Transverse colon (tissue), 4 donors: Measurements from ENCODE around the gene GRB14. TPM values are rescaled to one million over a fixed set of nuclear protein-coding genes. Genes with fewer than 3 reads are reported as not detected.

Experiments used
- DNase-seq: peaks from one replicate; pipeline ENCODE4 v3.0.0-alpha.2; 2019
- H3K27ac ChIP-seq, 4 donors: fragments of 200-600 bp; sonication (generic); 2 replicates each; pipeline ENCODE4 v1.5.1; 2016 to 2018; ENCODE audit warnings: inconsistent platforms in 4 of 4
- H3K27me3 ChIP-seq: fragments of 200-600 bp; sonication (generic); 2 replicates; pipeline ENCODE4 v1.5.1; 2017; ENCODE audit warnings: inconsistent platforms
- H3K36me3 ChIP-seq, 4 donors: fragments of 200-600 bp; sonication (generic); 2 replicates each; pipeline ENCODE4 v1.5.1; 2017 to 2019; ENCODE audit warnings: inconsistent platforms in 4 of 4
- H3K4me1 ChIP-seq, 4 donors: fragments of 200-600 bp; sonication (generic); 2 replicates each; pipeline ENCODE4 v1.5.1; 2017 to 2020; ENCODE audit warnings: inconsistent platforms in 4 of 4
- H3K4me3 ChIP-seq, 4 donors: fragments of 200-600 bp; sonication (generic); 1 replicate in 1 of 4; 2 replicates in 3 of 4; pipeline versions ENCODE4 v1.5.1 to v1.6.1; 2017 to 2019; ENCODE audit warnings: inconsistent platforms in 4 of 4
- H3K9me3 ChIP-seq, 2 donors: fragments of 200-600 bp; sonication (generic); 2 replicates each; pipeline ENCODE4 v1.5.1; 2017 to 2019; ENCODE audit warnings: inconsistent platforms in 2 of 2
- EP300 ChIP-seq: sonication (generic); formaldehyde crosslinking; IDR thresholded peaks from one replicate; pipeline ENCODE4 v1.6.1; 2017; ENCODE audit warnings: antibody characterized with exemption, low read depth
- POLR2A ChIP-seq: fragments of 450-650 bp; IDR thresholded peaks from one replicate; pipeline ENCODE4 v1.6.1; 2016; ENCODE audit warnings: antibody characterized with exemption, mild to moderate bottlenecking, moderate library complexity
- POLR2AphosphoS5 ChIP-seq, 3 donors: sonication (generic); formaldehyde crosslinking; IDR thresholded peaks; one replicate each; pipeline ENCODE4 v1.6.1; 2016; ENCODE audit warnings: antibody characterized with exemption in 3 of 3
- WGBS, 2 donors: methylation state at CpG; one replicate each; pipeline ENCODE4 v1.1.5; 2018; ENCODE audit warnings: low coverage in 1 of 2; 5-methylcytosine and 5-hydroxymethylcytosine counted together
- in situ Hi-C, 4 donors: fragments of 200-750 bp; cut with MboI; loops; one replicate each; pipeline versions ENCODE4 v1.15.0 to v1.15.1; 2017; ENCODE audit warnings: low sequenced_read_pairs in 3 of 4, low pct_ligation_motif_present in 1 of 4, low pct_unique_long_range_greater_than_20kb in 1 of 4
- intact Hi-C: fragments of 100-400 bp; cut with DNase I; formaldehyde crosslinking; loops from one replicate; pipeline ENCODE4 v1.15.1; 2023; ENCODE audit warnings: low total_unique reads
- total RNA-seq, 4 donors: library from RNA; depleted of rRNA; stranded (reverse); fragments of >200 nt; gene quantifications; one replicate each; pipeline ENCODE4 v1.1.0, GENCODE V29; 2016
- TF ChIP-seq, protein P1 (sequence below), 5 experiments: fragments of 200-600 bp in 3 of 5; fragments of 450-650 bp in 2 of 5; sonication (generic) in 3 of 5; IDR thresholded peaks; 1 replicate in 2 of 5; 2 replicates in 3 of 5; pipeline ENCODE4 v1.5.1; 2016 to 2017; ENCODE audit warnings: antibody characterized with exemption in 5 of 5, inconsistent platforms in 3 of 5, mild to moderate bottlenecking in 2 of 5, moderate library complexity in 1 of 5

The GRB14 gene
- total RNA-seq, 4 donors from 2014 or later = 2.5 to 3.4 TPM; not detected in 2

DNA sequence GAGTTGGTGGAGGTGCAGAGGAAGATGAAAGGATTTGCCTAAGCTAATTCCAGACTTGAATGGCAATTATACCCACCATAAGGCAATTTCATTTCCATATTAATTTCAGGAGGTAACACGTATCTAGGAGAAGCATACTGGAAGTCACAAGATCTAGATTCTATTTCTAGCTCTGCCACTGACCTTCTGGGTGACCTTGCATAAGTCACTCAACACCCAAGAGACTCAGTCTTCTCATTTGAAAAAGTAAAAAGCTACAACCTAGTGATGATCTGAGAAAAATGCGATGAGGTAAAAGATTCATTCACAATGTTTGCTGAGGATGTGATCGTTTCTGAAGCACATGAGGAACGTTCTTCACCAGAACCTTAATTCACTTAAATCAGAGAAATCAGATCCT lies 55.9 kb downstream of the GRB14 start:
- in situ Hi-C loops (loop anchor here in 1 of 4 donors (25.0 kb wide), 1 partner anchor 147 kb away; no protein-coding TSS in a partner anchor), intact Hi-C loops (no loop called here)
- no peak overlapping the region for H3K4me3 ChIP-seq
- H3K4me1 ChIP-seq = peaks cover 0 to 3% (median 0%) of the 10 kb centered on the region in 4 donors
- 81 to 83% methylated on average over 4 of the region's 4 CpGs for WGBS, 2 donors
- H3K27me3 ChIP-seq = no peaks in the 10 kb centered on the region
- no peak for TF ChIP-seq EP300
- no peak for TF ChIP-seq POLR2AphosphoS5 (IDR thresholded peaks at IDR 0.05)
- TF ChIP-seq, protein P1, sequence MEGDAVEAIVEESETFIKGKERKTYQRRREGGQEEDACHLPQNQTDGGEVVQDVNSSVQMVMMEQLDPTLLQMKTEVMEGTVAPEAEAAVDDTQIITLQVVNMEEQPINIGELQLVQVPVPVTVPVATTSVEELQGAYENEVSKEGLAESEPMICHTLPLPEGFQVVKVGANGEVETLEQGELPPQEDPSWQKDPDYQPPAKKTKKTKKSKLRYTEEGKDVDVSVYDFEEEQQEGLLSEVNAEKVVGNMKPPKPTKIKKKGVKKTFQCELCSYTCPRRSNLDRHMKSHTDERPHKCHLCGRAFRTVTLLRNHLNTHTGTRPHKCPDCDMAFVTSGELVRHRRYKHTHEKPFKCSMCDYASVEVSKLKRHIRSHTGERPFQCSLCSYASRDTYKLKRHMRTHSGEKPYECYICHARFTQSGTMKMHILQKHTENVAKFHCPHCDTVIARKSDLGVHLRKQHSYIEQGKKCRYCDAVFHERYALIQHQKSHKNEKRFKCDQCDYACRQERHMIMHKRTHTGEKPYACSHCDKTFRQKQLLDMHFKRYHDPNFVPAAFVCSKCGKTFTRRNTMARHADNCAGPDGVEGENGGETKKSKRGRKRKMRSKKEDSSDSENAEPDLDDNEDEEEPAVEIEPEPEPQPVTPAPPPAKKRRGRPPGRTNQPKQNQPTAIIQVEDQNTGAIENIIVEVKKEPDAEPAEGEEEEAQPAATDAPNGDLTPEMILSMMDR (IDR thresholded peaks at IDR 0.05) = no peak
- TF ChIP-seq POLR2A = no peak
- no peaks in the 10 kb centered on the region for H3K36me3 ChIP-seq
- DNase-seq = no peak
- no peak overlapping the region for H3K27ac ChIP-seq
- no peaks in the 10 kb centered on the region for H3K9me3 ChIP-seq

DNA sequence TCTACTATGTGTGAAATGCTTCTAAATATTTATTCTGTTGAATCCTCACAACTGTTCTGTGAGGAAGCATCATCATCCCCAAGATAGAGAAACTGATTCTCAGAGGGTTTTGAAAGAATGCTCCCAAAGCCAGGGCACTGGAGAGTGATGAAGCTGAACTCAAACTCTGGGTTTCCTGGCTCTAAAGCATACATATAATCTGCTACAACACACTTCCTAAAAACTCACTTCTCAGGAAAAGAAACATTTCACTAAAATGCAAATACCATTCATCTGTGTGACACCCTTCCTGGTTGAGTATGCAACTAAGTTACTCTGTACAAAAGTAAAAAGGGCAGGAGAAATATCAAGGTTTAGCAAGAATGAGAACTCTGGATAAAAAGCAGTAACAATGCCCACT lies 58.6 kb downstream of the GRB14 start:
- TF ChIP-seq POLR2A (no peak), POLR2AphosphoS5 (IDR thresholded peaks at IDR 0.05) (no peak), EP300 (no peak)
- TF ChIP-seq, protein P1 (IDR thresholded peaks at IDR 0.05) = no peak
- no peaks in the 10 kb centered on the region for H3K36me3 ChIP-seq
- no peak for DNase-seq
- intact Hi-C loops = no loop called here
- H3K4me3 ChIP-seq = no peak overlapping the region
- no peak overlapping the region for H3K27ac ChIP-seq
- peaks cover 0 to 7% (median 0%) of the 10 kb centered on the region in 4 donors for H3K4me1 ChIP-seq
- in situ Hi-C loops = loop anchor here in 1 of 4 donors (25.0 kb wide), 1 partner anchor 150 kb away; no protein-coding TSS in a partner anchor
- H3K9me3 ChIP-seq = no peaks in the 10 kb centered on the region
- H3K27me3 ChIP-seq = no peaks in the 10 kb centered on the region

DNA sequence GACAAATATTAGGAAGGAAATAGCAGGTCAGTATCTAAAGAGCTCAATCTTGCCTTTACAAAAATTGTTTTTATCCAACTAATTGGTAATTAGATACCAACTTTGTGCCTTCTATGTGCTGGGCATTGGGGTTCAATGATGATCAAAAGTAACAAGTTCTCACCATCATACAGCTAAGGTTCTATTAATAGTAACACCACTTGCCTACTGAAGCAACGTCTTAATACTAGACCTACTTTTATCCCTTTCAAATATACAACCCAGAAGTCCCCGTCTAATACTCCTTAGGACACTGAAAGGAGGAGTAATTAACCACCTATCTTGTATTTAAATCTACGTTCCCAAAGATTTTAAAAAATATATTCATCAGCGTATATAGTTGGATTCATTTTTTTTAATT lies 59.3 kb downstream of the GRB14 start:
- no peak overlapping the region for H3K4me3 ChIP-seq
- in situ Hi-C loops (loop anchor here in 1 of 4 donors (25.0 kb wide), 1 partner anchor 150 kb away; no protein-coding TSS in a partner anchor), intact Hi-C loops (no loop called here)
- H3K27me3 ChIP-seq = no peaks in the 10 kb centered on the region
- H3K27ac ChIP-seq = no peak overlapping the region
- TF ChIP-seq POLR2AphosphoS5 (IDR thresholded peaks at IDR 0.05) (no peak), POLR2A (no peak), EP300 (no peak)
- TF ChIP-seq, protein P1 (IDR thresholded peaks at IDR 0.05) = no peak
- no peaks in the 10 kb centered on the region for H3K36me3 ChIP-seq
- DNase-seq = no peak
- 68 to 69% methylated on average over 4 of the region's 4 CpGs for WGBS, 2 donors
- peaks cover 0 to 7% (median 0%) of the 10 kb centered on the region in 4 donors for H3K4me1 ChIP-seq
- no peaks in the 10 kb centered on the region for H3K9me3 ChIP-seq

DNA sequence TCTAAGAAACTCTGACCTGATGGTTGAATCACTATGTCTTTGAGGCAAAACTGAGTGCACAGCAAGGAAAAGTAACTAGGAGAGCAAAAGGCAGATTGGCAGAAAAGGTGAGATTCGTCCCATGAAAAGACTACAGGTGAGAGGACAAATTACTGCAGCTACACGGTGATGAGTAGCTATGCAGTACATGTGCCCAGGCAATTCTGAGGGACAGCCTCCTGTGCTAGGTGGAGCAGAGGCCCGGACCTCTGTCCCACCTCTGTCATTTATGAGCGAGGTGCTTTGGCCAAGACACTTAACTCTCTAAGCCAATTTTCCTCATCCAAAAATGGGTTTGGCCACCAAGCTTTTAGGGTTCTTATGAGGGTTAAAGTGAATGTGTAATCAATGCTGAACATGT lies 59.9 kb downstream of the GRB14 start:
- intact Hi-C loops (no loop called here), in situ Hi-C loops (loop anchor here in 1 of 4 donors (25.0 kb wide), 1 partner anchor 151 kb away; no protein-coding TSS in a partner anchor)
- TF ChIP-seq POLR2AphosphoS5 (IDR thresholded peaks at IDR 0.05) = no peak
- Histone ChIP-seq H3K36me3 (no peaks in the 10 kb centered on the region), H3K9me3 (no peaks in the 10 kb centered on the region), H3K27me3 (no peaks in the 10 kb centered on the region), H3K4me3 (no peak overlapping the region), H3K4me1 (peaks cover 0 to 7% (median 0%) of the 10 kb centered on the region in 4 donors), H3K27ac (no peak overlapping the region)
- 80% methylated on average over 4 of the region's 4 CpGs; no CpG with 5 or more reads in 1 of the 2 donors for WGBS, 2 donors
- DNase-seq = no peak

DNA sequence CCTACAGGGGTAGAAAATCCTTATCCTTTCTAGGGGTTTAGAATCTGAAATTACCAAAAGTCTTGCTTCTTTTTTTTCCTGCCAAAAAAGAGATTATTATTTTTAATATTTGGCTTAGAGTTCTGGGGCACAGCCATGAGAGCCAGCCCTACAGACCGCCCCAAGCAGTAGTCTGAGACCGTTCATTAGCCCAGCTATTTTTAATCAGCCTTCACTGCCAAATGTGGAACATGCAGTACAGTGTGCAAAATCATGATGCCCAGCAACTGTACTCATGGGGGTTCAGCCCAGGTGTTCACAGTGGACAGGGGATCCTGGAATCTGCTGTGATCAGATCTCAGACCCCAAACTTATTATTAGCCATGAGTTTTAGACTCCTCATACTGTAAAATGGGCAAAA lies 60.4 kb downstream of the GRB14 start:
- in situ Hi-C loops = loop anchor here in 1 of 4 donors (25.0 kb wide), 1 partner anchor 151 kb away; no protein-coding TSS in a partner anchor
- H3K9me3 ChIP-seq = no peaks in the 10 kb centered on the region
- H3K27ac ChIP-seq = no peak overlapping the region
- no peak for DNase-seq
- intact Hi-C loops = no loop called here
- TF ChIP-seq EP300 (no peak), POLR2AphosphoS5 (IDR thresholded peaks at IDR 0.05) (no peak), POLR2A (no peak)
- TF ChIP-seq, protein P1 (IDR thresholded peaks at IDR 0.05) = no peak
- H3K27me3 ChIP-seq = no peaks in the 10 kb centered on the region
- WGBS, 2 donors = 79% methylated on average over 2 of the region's 2 CpGs; no CpG with 5 or more reads in 1 of the 2 donors
- H3K4me3 ChIP-seq = no peak overlapping the region
- peaks cover 0 to 7% (median 0%) of the 10 kb centered on the region in 4 donors for H3K4me1 ChIP-seq
- H3K36me3 ChIP-seq = no peaks in the 10 kb centered on the region
